ENCODE measurements around the gene DUSP22.

DNA sequence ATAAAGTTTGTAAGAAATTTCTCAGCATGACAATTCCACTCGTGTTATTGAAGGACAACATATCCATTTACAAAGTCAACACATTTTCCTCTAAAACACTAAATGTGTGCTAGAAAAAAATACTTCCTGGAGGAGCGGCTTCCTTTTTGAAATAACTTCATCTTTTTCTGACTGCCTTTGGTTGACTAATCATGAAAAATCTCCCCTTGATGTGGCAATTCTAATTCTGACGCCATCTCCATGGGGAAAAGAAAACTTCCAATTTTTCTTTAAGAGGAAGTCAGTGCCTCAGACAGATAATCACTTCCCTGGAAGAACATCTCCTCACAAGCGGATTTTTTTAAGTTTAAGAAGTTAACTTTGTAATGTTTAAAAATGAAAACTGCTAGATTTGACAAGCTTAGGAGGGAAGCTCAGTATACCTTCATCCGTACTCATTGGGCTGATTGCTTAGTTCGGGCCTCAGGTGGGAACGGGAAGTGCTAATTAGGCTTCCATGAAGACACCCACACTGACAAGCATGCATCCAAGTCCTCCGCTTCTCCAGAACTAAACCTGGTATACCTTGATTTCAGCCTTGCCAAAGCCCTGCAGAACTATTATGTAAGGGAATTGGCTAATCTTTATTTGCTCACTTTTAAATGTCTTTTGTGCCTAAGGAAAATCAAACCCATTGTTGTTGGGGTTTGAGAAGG, 35.1 kb upstream of the DUSP22 start:
- TF ChIP-seq POLR2AphosphoS5 (IDR thresholded peaks at IDR 0.05; ENCODE audit: low read depth, low read length) (no peak), SIN3A (IDR thresholded peaks at IDR 0.05; ENCODE audit: borderline replicate concordance, insufficient read depth, low read length) (no peak), TAF1 (IDR thresholded peaks at IDR 0.05; ENCODE audit: borderline replicate concordance, insufficient read depth, low read length) (no peak)
- TF ChIP-seq, protein P1, sequence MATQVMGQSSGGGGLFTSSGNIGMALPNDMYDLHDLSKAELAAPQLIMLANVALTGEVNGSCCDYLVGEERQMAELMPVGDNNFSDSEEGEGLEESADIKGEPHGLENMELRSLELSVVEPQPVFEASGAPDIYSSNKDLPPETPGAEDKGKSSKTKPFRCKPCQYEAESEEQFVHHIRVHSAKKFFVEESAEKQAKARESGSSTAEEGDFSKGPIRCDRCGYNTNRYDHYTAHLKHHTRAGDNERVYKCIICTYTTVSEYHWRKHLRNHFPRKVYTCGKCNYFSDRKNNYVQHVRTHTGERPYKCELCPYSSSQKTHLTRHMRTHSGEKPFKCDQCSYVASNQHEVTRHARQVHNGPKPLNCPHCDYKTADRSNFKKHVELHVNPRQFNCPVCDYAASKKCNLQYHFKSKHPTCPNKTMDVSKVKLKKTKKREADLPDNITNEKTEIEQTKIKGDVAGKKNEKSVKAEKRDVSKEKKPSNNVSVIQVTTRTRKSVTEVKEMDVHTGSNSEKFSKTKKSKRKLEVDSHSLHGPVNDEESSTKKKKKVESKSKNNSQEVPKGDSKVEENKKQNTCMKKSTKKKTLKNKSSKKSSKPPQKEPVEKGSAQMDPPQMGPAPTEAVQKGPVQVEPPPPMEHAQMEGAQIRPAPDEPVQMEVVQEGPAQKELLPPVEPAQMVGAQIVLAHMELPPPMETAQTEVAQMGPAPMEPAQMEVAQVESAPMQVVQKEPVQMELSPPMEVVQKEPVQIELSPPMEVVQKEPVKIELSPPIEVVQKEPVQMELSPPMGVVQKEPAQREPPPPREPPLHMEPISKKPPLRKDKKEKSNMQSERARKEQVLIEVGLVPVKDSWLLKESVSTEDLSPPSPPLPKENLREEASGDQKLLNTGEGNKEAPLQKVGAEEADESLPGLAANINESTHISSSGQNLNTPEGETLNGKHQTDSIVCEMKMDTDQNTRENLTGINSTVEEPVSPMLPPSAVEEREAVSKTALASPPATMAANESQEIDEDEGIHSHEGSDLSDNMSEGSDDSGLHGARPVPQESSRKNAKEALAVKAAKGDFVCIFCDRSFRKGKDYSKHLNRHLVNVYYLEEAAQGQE (IDR thresholded peaks at IDR 0.05; ENCODE audit: insufficient read depth in 1 of 2, low read depth in 2 of 2, low read length in 2 of 2): no peak

Measured in PFSK-1 (cell line).